Dedifferentiated amniotic fluid mesenchymal stem cell (primary cell): Measurements from ENCODE around the gene NSG1.

Experiments used
- DNase-seq: peaks from one replicate; pipeline ENCODE4 v3.0.0-alpha.2; 2016; ENCODE audit errors: extremely low spot score

Gene NSG1

DNA sequence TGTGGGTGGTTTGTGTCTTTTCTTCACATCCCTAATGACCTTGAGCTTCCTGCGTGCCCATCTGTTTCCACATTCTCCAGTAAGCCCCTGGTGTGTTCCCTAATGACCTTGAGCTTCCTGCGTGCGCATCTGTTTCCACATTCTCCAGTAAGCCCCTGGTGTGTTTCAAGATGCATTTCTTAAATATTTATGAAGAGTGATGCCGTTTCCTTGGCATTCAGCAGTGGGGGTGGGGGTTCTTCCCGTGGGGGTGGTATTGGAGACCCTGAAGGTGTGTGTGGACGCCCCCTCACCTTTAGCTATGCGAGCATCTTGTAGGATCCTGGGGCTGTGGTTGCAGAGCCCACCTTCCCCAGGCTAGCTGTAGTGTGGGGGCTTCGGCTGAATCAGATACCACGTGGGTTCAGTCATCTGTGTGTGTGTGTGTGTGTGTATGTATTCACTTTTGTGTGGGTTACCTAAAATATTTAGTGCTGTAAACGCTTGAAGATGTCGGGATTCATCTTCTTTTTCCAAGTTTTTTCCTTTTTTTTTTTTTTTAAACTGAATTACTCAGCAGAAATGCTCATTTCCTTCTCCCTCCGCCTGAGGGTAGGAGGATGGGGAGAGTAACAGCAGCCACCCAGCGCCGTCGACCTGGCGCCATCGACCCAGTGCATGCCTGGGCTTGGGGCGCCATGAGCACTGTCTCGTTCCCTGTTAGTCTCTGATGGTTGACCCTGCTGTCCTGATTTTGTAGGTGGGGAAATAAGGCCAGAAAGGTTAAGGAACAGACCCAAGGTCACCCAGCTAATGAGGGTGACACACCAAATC, 9.9 kb downstream of the NSG1 start:
- no peak for DNase-seq

DNA sequence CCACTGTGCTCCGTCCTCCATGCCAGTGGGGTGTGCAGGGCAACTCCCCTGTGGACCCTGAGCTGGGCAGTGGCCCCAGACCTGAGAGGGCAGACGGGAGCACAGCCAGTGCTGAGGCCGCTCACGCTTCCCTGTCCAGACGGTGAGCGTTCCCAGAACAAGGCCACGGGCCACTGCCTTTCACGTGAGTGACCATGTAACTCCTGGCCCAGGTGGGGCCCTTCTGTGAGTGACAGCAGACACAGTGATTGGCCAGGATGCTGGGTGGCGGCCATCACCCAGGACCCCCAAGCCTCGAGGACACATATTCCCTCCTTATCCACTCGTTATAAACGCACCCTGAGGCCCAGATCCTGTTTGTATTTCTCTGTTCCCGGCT, 10.5 kb downstream of the NSG1 start:
- no peak for DNase-seq

DNA sequence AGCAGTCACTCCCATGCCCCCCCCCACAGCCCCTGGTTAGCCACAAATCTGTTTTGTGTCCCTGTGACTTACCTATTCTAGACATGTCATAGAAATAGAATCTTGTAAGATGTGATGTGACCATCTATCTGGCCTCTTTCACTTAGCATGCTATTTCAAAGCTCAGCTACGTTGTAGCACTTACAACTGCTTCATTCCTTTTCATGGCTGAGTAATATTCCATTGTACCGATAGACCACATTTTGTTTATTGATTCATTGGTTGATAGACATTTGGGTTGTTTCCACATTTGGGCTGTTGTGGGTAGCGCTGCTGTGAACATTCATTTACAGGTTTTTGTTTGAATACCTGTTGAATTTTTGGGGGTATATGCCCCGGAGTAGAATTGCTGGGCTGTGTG, 11.5 kb downstream of the NSG1 start:
- DNase-seq: no peak

DNA sequence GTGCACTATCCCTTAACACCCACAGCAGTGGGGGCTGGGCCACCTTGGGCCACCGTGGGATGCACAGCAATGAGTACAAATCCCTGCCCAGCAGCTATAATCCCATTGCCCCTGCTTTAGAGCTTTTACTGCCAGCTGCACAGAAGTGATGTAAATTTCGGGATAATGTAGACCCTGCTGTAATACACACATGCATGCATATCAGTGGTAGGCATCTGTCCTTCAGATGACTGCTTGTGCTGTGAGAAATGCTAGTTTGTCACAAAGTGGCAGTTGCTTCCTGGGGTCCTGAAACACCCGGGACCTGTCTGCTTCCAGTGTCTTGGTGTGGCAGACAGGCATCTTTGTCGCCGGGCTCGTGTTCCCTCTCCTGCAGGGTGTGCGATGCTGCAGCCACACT, 14.1 kb downstream of the NSG1 start:
- DNase-seq: no peak

DNA sequence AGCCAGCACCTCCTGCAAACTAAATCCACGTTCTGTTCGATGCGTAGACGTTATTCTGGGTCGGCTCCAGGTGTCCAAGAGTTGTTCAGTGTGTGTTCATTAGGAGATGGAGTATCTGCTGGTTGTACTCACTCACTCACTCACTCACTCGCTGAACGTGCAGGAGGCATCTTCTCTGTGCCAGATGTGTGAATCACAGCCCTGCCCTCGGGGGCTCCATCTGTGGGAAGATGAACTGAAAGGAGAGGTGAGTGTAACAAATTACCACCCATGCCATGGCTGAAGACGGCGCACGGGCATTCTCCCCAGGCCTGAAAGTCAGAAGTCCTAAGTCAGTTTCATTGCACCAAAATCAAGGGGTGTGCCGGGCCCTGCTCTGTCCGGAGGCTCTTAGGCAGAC, 16.1 kb downstream of the NSG1 start:
- no peak for DNase-seq

DNA sequence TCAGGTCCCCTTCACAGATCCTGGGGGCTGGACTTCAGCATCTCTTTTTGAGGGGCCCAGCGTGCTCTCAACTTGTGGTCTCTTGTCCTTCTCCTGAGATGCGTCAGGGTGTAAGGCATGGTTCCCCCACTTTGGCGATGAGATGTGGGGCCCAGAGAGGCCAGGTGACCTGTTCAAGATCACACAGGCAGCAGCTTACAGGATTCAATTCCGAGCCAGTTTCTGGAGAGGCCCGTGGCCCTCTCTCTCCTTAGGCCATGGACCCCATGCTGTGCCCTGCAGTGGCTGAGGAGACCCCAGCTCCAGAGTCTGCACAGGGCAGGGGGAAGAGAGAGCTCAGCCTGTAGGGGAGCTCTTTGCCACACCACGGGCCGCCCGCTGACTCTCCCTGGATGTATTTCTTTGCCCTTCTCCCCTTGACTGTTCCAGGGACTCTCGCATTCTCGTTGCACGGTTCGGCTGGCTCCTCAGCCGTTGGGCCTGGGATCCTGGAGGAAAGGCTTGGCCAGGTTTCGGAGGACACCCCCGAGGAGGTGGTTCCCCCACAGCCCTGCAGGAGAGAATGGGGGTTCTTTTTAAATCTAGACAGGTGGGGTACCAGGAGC, 18.6 kb downstream of the NSG1 start:
- DNase-seq: no peak

DNA sequence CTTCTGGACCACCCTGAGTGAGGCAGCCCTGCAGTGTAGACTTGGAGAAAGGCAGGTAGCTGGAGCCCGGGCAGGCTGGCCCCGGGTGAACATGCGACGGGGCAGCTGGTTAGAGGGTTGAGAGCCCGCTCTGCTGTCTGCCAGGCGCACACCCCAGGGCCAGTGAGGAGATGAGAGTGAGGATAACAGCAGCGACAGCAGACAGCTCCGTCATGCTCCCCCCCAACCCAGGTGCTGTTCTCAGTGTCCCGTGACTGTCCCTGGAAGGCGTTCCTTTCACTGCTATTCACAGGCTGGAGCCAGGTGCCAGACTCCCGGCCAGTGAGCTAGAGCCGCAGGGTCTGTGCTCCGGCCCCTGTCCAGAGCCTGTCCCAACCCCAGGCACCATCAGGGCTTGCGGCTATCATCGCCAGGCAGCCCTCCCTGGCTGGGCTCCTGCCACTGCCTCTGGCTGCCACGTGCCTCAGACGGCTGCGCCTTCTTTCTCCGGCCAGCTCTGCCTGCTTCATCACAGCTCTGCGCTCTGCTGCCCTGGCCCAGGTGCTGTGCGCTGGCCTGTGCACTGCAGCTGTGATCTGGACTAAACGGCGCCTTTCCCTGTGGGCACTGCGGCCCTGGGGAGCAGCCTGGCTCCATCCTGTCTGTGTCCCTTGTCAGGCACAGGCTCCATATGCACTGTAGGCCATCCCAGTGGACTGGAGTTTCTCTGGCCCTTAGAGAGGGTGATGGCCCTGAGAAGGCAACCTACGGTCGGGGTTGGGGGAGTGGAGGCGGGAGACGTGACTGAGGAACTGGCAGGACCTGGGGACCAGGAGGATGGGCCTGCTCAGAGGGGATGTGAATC, 19.8 kb downstream of the NSG1 start:
- DNase-seq: no peak

DNA sequence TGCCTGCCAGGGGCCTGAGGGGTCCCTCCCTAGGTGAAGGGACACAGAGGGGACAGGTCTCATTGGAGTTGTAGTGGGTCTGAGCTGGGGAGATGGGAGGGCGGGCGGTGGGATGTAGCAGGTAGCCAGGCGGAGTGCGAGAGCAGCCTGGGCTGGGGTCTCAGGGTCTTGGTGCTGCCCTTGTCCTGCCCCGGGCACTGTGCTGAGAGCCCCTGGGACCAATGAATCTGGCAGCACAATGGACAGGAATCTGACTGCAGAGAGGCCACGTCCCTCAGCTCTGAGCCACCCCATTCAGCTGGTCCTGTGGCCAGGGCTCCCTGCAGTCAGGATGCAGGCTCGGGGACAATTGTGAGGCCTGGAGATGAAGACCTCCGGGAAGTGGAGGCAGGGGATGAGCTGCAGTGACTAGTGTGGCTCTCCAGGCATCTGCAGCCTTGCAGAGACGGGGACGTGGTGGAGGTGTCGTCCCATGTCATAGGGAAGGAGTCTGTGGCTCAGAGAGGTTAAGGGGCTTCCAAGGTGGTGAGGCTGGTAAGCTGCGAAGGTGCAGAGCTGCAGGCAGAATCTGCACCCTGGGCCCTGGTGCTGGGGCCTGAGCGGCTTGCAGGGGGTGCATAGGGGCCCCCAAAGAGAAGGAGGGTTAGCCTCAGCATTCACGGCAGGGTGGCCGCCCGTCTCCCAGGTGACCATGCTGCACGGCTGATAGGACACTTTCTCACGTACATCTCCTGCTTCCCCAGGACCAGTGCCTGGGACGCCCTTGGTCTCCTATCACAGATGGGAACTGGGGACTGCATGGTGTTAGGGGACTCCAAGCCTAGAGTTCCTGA, 20.6 kb downstream of the NSG1 start:
- DNase-seq: no peak

DNA sequence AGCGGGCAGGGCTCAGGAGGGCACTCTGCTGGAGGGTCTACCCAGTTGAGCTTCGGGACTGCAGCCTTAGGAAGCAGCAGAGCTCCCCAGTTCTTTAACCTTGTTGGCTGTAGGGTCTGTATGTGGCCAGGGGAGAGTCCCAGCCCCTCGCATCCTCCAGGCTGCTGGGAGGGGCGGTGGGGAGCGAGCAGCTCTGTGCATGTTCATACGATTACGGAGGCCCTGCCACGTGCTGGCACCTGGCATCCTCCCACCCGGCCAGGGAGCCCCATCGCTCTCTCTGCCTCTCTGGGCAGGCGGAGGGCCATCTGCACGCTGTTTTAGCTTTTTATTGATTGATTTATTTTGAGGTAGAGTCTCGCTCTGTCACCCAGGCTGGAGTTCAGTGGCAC, 21.2 kb downstream of the NSG1 start:
- no peak for DNase-seq

DNA sequence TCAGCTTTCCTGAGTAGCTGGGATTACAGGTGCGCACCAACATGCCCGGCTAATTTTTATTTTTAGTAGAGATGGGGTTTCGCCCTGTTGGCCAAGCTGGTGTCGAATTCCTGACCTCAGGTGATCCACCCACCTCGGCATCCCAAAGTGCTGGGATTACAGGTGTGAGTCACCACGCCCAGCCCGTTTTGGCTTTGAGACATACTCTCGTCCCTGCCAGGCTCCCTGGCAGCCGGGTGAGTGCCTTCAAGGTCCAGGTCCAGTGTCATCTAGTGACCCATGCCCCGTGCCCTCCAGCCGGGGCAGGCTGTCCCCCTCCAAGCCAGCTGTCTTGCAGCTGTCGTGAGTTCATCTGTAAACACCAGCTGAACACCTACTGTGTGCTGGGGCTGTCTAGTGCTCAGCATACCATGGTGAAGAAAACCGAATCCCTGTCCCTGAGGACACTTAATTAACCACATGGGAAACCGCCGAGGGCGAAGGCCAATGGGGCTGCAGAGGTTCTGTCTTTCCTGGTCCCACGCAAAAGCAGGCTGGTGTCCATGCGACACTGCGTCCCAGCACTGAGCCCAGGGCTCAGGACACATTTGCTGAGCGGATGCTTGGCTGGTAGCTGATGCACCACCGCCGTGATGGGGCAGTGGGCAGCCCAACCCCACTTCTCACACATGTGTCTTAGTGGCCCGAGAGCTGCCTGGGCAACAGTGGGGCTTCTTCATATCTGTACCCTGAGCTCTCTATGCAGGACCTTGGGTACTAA, 21.9 kb downstream of the NSG1 start:
- no peak for DNase-seq

DNA sequence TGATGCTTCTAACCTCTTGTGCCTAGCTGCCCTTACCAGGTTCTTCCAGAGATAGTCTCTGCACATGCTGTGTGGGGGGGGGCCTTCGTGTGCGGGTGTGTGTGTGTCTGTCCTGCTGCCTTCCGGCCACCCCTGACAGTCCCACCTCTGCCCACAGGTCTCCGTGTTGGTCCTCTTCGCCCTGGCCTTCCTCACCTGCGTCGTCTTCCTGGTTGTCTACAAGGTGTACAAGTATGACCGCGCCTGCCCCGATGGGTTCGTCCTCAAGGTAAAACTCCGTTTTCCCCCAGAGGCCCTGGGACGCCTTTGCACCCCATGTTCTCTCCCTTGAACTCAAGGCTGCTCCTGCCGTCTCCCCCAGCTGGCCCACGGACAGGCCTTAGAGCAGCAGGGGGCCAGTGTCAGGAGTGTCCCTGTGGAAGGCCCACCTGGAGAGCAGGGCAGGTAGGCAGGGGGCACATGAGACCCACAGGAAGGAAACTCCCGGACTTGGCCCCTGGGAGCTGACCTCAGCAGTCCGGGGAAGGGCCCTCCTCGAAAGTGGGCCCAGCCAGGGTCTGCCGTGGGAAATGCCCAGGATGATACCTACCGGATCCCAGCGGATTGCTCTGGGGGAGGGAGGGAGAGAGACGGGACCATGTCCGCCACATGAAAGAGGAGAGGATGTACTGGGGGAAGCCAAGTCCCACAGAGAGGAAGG, 22.7 kb downstream of the NSG1 start:
- no peak for DNase-seq

DNA sequence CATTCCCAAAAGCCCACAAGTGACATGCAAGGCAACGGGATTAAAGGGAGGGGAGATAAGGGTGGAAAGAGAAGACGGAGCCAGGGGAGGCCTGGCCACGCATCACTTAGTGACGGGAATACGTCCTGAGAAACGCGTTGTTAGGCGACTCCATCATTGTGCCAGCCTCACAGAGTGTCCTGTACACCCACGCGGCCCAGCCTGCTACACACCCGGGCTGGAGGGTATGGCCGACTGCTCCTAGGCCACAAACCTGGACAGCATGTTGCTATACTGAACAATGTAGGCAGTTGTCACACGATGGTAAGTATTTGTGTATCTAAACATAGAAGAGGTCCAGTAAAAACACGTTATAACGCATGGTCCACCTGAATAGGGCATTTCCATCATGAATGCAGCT, 23.4 kb downstream of the NSG1 start:
- no peak for DNase-seq

DNA sequence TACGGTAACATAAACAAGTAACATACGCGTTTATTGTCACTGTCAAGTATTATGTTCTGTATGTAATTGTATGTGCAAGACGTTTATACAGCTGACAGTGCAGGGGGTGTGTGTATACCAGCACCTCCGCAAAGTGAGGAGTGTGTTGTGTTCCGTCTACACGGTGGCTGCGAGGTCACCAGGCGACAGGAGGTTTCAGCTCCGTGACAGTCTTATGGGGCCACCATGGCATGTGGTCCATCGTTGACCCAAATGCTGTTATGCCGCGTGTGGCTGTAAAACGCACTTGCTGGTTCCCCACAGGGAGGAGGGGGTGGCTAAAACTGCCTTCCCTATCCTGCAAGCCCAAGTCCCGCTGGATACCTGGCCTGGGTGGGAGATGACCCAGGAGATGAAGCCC, 25.0 kb downstream of the NSG1 start:
- no peak for DNase-seq

DNA sequence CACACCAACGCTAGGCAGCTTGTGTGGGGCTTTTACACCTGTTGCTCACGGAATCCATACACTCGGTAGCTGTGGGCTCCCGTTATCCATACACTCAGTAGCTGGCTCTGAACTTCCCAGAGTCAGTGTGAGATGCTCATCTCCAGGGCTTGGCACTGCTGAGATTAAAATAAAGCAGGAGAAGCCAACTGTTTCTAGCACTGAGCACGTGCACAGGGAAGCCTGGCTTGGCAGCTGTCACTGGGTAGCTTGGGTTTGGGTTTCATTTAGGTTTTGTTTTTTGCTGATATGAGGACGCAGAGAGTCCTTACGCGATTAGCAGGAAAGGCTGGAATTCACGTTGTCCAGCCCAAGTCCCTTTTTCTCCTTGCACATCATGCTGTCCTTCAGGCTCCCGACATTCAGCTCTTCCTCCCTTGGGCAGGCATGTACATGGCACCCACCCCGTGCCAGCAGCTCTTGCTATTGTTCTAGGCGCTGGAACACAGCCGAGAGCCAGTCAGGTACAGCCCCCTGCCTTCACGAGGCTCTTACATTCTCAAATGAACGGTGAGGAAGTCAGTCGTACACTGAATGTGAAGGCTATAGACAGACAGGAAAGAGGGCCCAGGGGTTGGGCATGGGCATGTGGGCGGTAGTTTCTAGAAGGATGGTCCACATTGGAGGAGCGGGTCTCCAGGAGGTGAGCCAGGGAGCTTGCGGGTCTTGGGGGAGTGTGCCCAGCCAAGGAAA, 25.9 kb downstream of the NSG1 start:
- no peak for DNase-seq

DNA sequence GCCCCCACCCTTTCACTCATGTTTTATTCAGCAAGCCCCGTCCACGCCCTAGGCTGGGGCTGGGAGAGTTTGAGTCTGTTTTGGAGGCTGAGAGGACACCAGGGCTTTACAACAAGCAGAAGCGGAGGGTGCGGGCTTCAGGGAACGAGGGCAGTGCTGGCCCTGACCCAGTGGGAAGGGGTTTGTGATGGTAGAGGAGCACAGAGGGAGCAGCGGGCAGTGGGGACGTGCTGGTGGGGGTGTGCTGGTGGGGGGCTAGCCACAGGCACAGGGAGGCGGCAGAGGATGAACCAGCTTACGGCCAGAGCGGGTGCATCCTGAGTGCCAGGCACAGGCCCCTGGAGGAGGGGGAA, 26.4 kb downstream of the NSG1 start:
- DNase-seq: no peak

DNA sequence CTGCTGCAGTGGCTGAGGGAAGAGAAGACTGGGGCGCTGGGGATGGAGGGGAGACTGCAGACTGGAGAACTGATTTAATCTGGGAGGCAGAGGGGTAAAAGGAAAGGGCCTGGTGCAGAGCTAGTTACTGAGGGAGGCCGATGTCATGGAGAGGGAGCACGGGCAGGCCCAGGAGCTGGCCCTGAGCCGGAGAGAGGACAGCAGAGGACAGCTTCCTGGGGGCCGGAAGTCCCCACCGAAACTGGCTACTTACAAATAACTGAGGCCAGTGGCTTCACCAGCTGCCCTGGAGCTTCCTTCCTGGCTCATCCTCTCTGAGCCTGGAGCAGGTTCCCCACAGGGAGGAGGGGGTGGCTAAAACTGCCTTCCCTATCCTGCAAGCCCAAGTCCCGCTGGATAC, 26.9 kb downstream of the NSG1 start:
- DNase-seq: no peak

DNA sequence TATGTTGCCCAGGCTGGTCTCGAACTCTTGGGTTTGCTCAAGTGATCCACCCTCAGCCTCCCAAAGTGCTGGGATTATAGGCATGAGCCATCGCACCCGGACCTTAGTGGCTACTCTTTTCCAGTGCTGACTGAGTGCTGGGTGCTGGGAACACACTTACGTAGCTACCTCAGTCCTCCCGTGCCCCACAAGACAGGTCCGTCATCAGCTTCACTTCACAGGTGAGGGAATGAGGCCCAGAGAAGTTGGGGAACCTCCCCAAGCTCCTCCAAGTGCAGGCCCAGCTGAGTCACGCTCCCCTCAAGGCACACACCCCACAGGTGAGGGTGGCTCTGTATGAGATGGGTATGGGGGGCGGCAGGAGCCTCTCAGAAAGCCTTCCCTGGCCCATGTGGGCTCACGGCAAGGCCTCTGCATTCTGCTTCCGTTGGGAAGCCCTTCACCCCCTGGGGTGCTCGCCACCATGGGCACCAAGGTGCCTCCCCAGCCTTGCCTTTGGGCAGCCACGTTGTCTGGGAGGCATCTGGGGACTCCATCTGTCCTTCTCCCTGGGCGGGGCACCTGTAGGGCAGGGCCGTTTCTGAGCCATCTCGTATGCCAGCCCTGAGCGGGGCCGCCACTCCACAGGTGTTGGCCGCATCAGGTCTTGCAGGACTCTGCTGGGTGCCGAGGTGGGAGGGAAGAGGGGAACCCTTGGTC, 28.4 kb downstream of the NSG1 start:
- DNase-seq: no peak

DNA sequence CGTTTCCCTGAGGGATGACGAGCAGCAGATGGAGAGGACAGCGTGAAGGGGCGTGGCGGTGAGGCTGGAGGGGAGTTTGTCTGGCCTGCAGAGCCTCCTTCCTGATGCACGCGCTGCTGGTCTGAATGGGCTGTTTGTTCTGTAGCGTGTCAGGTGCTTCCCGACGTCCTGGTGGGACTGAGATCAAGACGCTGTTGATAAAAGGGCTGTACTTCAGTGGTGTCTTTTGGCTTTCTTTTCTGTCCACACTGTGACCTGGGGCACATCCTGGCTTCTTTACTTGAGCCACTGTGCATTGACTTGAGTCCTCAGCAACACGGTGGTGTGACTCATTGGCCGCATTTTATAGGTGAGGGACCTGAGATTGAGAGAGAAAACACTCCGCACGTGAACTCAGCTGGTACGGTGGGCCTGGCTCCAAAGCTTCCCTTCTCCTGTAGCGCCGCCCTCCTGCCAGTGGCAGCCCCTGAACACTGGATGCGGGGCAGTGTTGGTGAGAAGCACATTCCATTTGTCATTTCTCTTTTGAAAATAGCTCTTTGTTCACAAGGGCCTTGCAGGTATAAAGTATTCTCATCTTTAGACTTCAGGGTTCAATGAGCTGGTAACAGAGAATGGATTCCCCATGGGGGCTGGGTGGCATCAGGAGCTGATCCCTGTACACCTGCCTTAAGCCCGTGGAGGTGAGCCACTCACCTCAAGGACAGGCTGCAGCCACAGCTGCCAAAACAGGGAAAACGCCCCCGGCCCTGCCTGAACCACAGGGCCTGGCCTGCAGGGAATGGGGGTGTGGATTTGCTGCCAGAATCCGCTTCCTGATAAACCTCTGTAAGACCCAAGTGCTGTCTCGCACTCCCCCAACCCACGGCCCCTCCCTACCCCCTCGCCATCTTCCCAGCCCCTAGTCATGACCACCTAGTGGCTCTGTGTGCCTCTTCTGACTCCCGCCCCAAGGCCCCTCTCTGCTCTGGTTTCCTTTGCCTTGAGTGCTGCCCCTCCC, 29.2 kb downstream of the NSG1 start:
- no peak for DNase-seq
